ENCODE data around the gene MINDY4. TPM values are rescaled to one million over a fixed set of nuclear protein-coding genes. Genes with fewer than 3 reads are reported as not detected.

MINDY4 gene
- total and polyA plus RNA-seq, 8 donors: 2.9 to 4.9 (median 3.6) TPM

GRCh38 chr7:30848121-30848855, 77.1 kb downstream of the MINDY4 start:
- WGBS, 2 donors: 85 to 87% methylated on average over 7 of the region's 7 CpGs
- Histone ChIP-seq H3K4me1 (no peaks in the 10 kb centered on the region), H3K27me3 (no peaks in the 10 kb centered on the region), H3K4me3 (no peak overlapping the region), H3K36me3 (no peaks in the 10 kb centered on the region), H3K9me3 (no peaks in the 10 kb centered on the region), H3K27ac (no peak overlapping the region)
- DNase-seq: no peak
- no peak for TF ChIP-seq CTCF (IDR thresholded peaks at IDR 0.05)
- intact Hi-C loops (cut with DNase I): no loop called here
- FAIRE-seq: no peak
- no peak for ATAC-seq

- Histone ChIP-seq H3K27me3 (no peaks in the 10 kb centered on the region), H3K9me3 (no peaks in the 10 kb centered on the region), H3K4me1 (no peaks in the 10 kb centered on the region), H3K36me3 (no peaks in the 10 kb centered on the region), H3K27ac (no peak overlapping the region), H3K4me3 (no peak overlapping the region)
- FAIRE-seq (no peak), ATAC-seq (peak in 3 of 4 donors; percentile 47 to 72 (median 61)), DNase-seq (peak in 1 of 6 donors; percentile 27)
- intact Hi-C loops (cut with DNase I): no loop called here
- WGBS, 2 donors: 45 to 54% methylated on average over 4 of the region's 4 CpGs
- no peak for TF ChIP-seq CTCF (IDR thresholded peaks at IDR 0.05)
Measured at GRCh38 chr7:30849565-30849964, 78.3 kb downstream of the MINDY4 start.

- H3K36me3 ChIP-seq: no peaks in the 10 kb centered on the region
- no peaks in the 10 kb centered on the region for H3K4me1 ChIP-seq
- no peaks in the 10 kb centered on the region for H3K9me3 ChIP-seq
- intact Hi-C loops (cut with DNase I): no loop called here
- DNase-seq (no peak), ATAC-seq (no peak), FAIRE-seq (no peak)
- 93 to 97% methylated on average over 17 of the region's 17 CpGs for WGBS, 2 donors
- no peak overlapping the region for H3K4me3 ChIP-seq
- TF ChIP-seq CTCF (IDR thresholded peaks at IDR 0.05): no peak
- no peak overlapping the region for H3K27ac ChIP-seq
- no peaks in the 10 kb centered on the region for H3K27me3 ChIP-seq
Measured at GRCh38 chr7:30850426-30850825, 79.2 kb downstream of the MINDY4 start.

- FAIRE-seq (no peak), ATAC-seq (no peak), DNase-seq (no peak)
- no peaks in the 10 kb centered on the region for H3K9me3 ChIP-seq
- H3K27me3 ChIP-seq: no peaks in the 10 kb centered on the region
- 85 to 86% methylated on average over 12 of the region's 12 CpGs for WGBS, 2 donors
- no peaks in the 10 kb centered on the region for H3K36me3 ChIP-seq
- intact Hi-C loops (cut with DNase I): no loop called here
- TF ChIP-seq CTCF (IDR thresholded peaks at IDR 0.05): no peak
- H3K27ac ChIP-seq: no peak overlapping the region
- H3K4me1 ChIP-seq: no peaks in the 10 kb centered on the region
- no peak overlapping the region for H3K4me3 ChIP-seq
Measured at GRCh38 chr7:30851651-30852307, 80.6 kb downstream of the MINDY4 start.

GRCh38 chr7:30852308-30852684, 81.1 kb downstream of the MINDY4 start:
- Histone ChIP-seq H3K4me3 (no peak overlapping the region), H3K4me1 (no peaks in the 10 kb centered on the region), H3K27me3 (no peaks in the 10 kb centered on the region), H3K27ac (no peak overlapping the region), H3K9me3 (no peaks in the 10 kb centered on the region), H3K36me3 (no peaks in the 10 kb centered on the region)
- ATAC-seq (no peak), FAIRE-seq (no peak), DNase-seq (no peak)
- 72 to 81% methylated on average over 4 of the region's 4 CpGs for WGBS, 2 donors
- TF ChIP-seq CTCF (IDR thresholded peaks at IDR 0.05): no peak
- intact Hi-C loops (cut with DNase I): no loop called here
